Fibroblast of the aortic adventitia (primary cell): ENCODE results near the gene OBSCN. TPM values are rescaled to one million over a fixed set of nuclear protein-coding genes. Genes with fewer than 3 reads are reported as not detected.
"Not testable (repeated sequence)": the region's sequence is repeated elsewhere in the genome, so short reads cannot be mapped to it uniquely, and the experiment has no call there.

Experiments used
- DNase-seq: peaks from one replicate; pipeline ENCODE4 v3.0.0-alpha.2; 2010; ENCODE audit warnings: low read depth
- H3K4me3 ChIP-seq: 2 replicates; pipeline ENCODE4 v1.5.1; 2011; ENCODE audit warnings: low read depth, mild to moderate bottlenecking, control low read depth, low read length, moderate library complexity
- CTCF ChIP-seq: IDR thresholded peaks from 2 replicates; pipeline ENCODE4 v1.5.1; 2011; ENCODE audit warnings: mild to moderate bottlenecking, low read length, control low read depth, inconsistent platforms; ENCODE audit not compliant: insufficient read depth
- total RNA-seq: library from RNA; depleted of rRNA; stranded (reverse); fragments of >200 nt; gene quantifications from 2 replicates; pipeline ENCODE4 v1.2.3, GENCODE V29; 2012; ENCODE audit warnings: low replicate concordance

Gene OBSCN
- total RNA-seq, 1 donor = 0.99 TPM

GRCh38 chr1:228236744-228237143 is 28.9 kb downstream of the OBSCN start:
- DNase-seq = peak; percentile 61
- no peak overlapping the region for H3K4me3 ChIP-seq
- peak; percentile 64 for TF ChIP-seq CTCF

- no peak for DNase-seq
- no peak overlapping the region for H3K4me3 ChIP-seq
- no peak for TF ChIP-seq CTCF
These were observed 30.2 kb downstream of the OBSCN start for GRCh38 chr1:228238007-228238406.

- DNase-seq = no peak
- no peak overlapping the region for H3K4me3 ChIP-seq
- TF ChIP-seq CTCF = no peak
These were observed 30.6 kb downstream of the OBSCN start for GRCh38 chr1:228238461-228238860.

- no peak overlapping the region for H3K4me3 ChIP-seq
- TF ChIP-seq CTCF = no peak
- no peak for DNase-seq
These were observed 32.8 kb downstream of the OBSCN start for GRCh38 chr1:228240411-228241240.

- no peak for DNase-seq
- no peak for TF ChIP-seq CTCF
- no peak overlapping the region for H3K4me3 ChIP-seq
These were observed 33.4 kb downstream of the OBSCN start for GRCh38 chr1:228241259-228241658.

GRCh38 chr1:228242409-228242808 is 34.6 kb downstream of the OBSCN start:
- DNase-seq = no peak
- no peak overlapping the region for H3K4me3 ChIP-seq
- no peak for TF ChIP-seq CTCF

GRCh38 chr1:228243093-228243492 is 35.2 kb downstream of the OBSCN start:
- TF ChIP-seq CTCF = no peak
- DNase-seq = no peak
- H3K4me3 ChIP-seq = no peak overlapping the region

- H3K4me3 ChIP-seq, DNase-seq: not testable (repeated sequence)
These were observed 36.1 kb downstream of the OBSCN start for GRCh38 chr1:228243989-228244388.
